Measurements from ENCODE around the gene GALNT2.

GALNT2 gene

GRCh38 chr1:230195199-230195598 lies 128.2 kb downstream of the GALNT2 start:
- DNase-seq, result no peak

- DNase-seq, result no peak
Observed at GRCh38 chr1:230196077-230196476, 129.0 kb downstream of the GALNT2 start.

- no peak for DNase-seq
Observed at GRCh38 chr1:230197644-230198567, 130.9 kb downstream of the GALNT2 start.

GRCh38 chr1:230199034-230199433 lies 132.0 kb downstream of the GALNT2 start:
- no peak for DNase-seq

- DNase-seq, result no peak
Observed at GRCh38 chr1:230199554-230199953, 132.5 kb downstream of the GALNT2 start.

- DNase-seq, result no peak
Observed at GRCh38 chr1:230200276-230200675, 133.2 kb downstream of the GALNT2 start.

GRCh38 chr1:230201445-230201844 lies 134.4 kb downstream of the GALNT2 start:
- no peak for DNase-seq

GRCh38 chr1:230204842-230205241 lies 137.8 kb downstream of the GALNT2 start:
- no peak for DNase-seq

GRCh38 chr1:230205719-230206198 lies 138.7 kb downstream of the GALNT2 start:
- no peak for DNase-seq

GRCh38 chr1:230206207-230206606 lies 139.2 kb downstream of the GALNT2 start:
- no peak for DNase-seq

GRCh38 chr1:230206976-230207375 lies 139.9 kb downstream of the GALNT2 start:
- no peak for DNase-seq

- DNase-seq, result no peak
Observed at GRCh38 chr1:230207598-230207997, 140.6 kb downstream of the GALNT2 start.

GRCh38 chr1:230208619-230209261 lies 141.7 kb downstream of the GALNT2 start:
- DNase-seq, result peak; percentile 35

GRCh38 chr1:230210326-230210980 lies 143.4 kb downstream of the GALNT2 start:
- DNase-seq, result no peak

GRCh38 chr1:230210981-230211336 lies 143.9 kb downstream of the GALNT2 start:
- DNase-seq, result no peak

GRCh38 chr1:230211436-230212145 lies 144.6 kb downstream of the GALNT2 start:
- DNase-seq, result no peak

- DNase-seq, result no peak
Observed at GRCh38 chr1:230212405-230212936, 145.4 kb downstream of the GALNT2 start.

GRCh38 chr1:230215031-230215430 lies 148.0 kb downstream of the GALNT2 start:
- no peak for DNase-seq

GRCh38 chr1:230215529-230215928 lies 148.5 kb downstream of the GALNT2 start:
- DNase-seq, result no peak

GRCh38 chr1:230216896-230217295 lies 149.9 kb downstream of the GALNT2 start:
- no peak for DNase-seq

- no peak for DNase-seq
Observed at GRCh38 chr1:230218667-230219066, 151.6 kb downstream of the GALNT2 start.

GRCh38 chr1:230219174-230220067 lies 152.4 kb downstream of the GALNT2 start:
- no peak for DNase-seq
